GM19023 (cell line): Measurements from ENCODE around the gene IL31.
"Not testable (repeated sequence)": the region's sequence is repeated elsewhere in the genome, so short reads cannot be mapped to it uniquely, and the experiment has no call there.

Source experiments
- ATAC-seq: cut with Tn5 transposase; IDR thresholded peaks from one replicate; pipeline ENCODE4 v1.9.1; 2021; ENCODE audit warnings: mild to moderate bottlenecking, moderate library complexity; ENCODE audit not compliant: unreplicated experiment

IL31 gene

DNA sequence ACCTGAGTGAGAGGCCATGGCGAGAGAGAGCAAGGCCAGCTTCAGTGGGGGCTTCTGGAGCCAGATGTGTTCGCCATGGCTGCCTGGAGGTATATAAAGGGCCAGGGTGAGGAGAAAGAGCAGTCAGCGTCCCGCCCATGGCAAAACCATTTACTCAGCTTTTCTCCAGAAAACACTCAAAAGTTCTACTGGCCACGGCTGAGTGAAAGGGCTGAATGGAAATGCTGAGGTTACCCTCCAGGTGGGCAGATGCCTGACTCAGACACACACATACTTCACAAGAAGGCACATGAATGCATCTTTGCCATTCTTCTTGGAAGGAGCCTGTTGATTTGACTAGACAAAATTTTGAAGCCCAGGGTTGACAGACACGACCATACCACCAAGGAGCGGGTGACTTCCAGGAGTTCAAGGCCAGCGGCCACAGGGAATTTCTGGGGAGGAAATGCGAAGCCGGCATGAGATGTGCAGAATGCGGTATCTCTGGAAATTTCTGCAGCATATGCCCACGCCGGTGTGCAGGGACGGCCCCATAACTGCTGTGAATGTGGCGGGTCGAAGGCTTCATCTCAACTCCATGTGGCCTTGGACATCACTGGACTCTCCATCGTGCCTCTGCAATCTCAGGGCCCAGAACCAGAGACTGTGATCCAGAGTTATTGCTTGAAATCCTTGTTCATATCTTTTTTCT is at the start of gene IL31:
IL31 (minus strand) TSS at position 67 of the 691 bp plus-strand sequence; CDS start at position 18, 49 bp downstream.
- ATAC-seq = no peak

DNA sequence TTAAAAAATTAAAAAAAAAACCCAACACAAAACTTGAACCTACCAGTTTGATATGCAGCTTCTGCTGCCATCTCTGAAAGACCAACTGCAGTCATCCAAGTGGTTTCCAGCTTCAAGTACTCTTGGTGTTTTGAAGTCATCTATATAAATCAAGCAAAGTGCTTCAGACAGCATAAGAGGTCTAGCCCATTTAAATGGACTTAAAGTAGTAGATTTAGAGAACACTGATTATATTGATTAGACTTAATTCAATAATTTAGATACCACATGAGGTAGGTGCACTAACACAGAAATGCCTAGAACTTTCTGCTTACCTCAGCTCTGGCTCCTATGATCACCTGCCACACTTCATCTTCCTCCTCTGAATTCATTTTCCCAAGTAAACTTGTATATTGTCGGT is 42.4 kb upstream of the IL31 start:
- no peak for ATAC-seq

DNA sequence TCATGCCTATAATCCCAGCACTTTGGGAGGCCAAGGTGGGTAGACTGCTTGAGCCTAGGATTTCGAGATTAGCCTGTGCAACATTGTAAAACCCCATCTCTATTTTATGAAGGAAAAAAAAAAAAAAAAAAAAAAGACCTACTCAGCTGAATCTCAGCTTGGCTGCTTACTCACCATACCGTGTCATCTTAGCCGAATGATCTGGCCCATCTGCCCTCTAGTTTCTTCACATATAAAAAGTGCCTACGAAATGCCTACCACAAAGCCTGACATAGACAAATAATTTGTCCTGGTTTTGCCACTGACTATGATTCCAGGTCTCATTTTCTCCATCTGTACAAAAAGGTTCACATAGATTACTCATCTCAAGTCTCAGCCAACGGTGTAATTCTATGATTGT is 41.8 kb upstream of the IL31 start:
- ATAC-seq = no peak

DNA sequence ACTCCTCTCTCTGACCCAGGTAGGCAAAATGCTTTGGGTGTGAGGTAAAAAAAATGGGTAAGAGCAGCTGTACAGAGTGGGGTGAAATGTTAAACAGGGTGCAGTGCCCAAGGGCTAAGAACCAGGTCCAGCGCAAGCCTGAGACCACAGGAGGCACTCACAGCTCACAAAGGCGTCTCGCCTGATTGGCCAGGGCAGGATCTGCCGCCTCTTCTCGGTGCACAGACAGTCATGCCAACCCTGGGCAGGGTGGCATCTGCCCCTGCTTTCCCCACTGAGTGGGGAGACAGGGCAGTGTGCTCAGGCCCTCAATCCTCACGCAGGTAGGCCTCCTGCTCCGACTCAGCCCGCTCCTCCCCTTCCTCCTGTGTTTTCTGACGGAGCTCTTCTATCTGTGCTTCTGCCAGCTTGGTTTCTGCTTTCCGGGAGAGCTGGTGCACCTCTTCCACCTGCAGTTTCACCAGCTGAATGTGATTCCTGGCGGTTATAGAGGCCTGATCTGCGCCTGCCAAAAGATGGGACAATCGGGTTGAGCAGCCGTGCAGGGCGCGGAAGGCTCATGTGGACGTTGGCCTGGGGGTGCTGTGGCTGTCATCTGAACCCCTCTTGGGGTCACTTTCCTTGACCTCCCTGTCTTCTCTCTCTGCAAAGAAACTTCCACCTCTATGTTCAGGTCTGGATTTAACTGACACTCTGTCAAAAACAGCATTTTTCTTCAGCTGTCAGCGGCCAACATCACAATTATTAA is 34.2 kb upstream of the IL31 start:
- ATAC-seq = no peak

DNA sequence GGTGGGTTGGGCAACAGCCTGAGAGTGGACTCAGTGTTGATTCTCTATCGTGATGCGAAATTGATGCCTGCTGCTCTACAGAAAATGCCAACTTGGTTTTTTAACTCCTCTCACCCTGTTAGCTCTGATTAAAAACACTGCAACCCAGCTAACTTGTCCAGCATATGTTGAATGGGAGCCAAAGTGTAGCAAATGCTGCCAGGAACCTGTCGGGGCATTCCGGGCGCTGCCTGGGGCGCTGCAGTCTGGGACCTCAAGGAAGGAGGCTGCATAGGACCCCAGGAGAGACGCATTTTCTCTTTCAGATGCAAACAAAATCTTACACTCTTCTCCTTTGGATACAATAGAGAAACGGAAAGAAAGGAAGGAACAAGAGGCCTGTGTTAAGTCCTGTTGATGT is 33.4 kb upstream of the IL31 start:
- ATAC-seq = no peak

DNA sequence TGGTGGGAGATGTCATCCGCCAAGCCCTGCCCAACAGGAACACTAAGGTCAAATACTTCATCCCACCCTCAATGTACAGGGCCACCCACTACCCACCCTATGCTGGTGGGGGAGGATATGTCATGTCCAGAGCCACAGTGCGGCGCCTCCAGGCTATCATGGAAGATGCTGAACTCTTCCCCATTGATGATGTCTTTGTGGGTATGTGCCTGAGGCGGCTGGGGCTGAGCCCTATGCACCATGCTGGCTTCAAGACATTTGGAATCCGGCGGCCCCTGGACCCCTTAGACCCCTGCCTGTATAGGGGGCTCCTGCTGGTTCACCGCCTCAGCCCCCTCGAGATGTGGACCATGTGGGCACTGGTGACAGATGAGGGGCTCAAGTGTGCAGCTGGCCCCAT is 33.0 kb upstream of the IL31 start:
- no peak for ATAC-seq

DNA sequence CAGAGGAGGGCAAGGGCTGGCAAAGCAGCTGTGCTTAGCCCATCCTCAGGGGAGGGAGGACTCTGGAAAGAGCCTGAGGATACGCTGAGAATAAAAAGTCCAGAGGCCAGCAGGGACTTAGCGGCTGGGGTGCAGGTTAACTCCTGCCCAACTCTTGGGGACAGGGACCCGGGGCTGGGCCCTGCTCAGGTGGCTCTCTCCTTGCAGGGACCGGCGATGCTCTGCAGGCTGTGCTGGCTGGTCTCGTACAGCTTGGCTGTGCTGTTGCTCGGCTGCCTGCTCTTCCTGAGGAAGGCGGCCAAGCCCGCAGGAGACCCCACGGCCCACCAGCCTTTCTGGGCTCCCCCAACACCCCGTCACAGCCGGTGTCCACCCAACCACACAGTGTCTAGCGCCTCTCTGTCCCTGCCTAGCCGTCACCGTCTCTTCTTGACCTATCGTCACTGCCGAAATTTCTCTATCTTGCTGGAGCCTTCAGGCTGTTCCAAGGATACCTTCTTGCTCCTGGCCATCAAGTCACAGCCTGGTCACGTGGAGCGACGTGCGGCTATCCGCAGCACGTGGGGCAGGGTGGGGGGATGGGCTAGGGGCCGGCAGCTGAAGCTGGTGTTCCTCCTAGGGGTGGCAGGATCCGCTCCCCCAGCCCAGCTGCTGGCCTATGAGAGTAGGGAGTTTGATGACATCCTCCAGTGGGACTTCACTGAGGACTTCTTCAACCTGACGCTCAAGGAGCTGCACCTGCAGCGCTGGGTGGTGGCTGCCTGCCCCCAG is 32.3 kb upstream of the IL31 start:
- no peak for ATAC-seq

DNA sequence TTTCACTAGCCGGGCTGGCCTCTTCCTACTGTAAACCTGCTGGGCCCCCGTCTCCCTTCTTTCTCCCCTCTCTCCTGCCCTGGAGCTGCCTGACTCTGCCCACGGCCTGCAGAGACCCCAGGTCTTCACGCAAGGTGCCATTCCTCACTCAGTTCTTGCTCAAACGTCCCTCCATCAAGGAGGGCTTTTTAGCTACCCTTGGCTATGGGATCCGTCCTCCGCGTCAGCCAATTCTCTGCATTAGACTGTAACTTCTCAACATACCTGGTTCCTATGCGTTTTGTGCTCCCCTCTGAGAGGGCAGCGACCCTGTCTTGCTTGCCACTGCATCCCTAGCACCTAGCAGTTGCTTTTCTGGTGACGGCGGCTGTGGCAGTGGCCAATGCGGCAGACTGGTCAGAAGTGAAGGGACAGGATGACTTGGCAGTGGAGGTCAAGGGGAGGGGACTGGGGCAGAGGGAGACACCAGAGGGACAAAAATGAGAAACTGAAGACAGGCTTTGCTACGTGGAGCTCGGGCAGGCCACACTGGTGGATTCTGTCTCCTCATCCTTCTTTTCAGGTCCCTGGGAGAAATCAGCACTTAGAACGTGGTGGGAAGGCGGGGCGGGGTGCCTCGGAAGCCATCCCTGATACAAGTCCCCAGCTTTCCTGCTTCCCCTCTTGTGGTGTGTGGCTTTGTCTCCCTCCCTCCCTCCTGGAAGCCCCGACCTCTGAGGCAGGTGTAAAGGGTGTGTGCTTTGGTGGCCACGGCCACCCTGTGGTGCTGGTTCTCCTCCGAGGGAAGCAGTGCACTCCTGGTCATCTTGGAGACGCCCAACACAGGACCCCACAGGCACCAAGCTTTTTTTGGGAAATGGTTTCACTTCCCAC is 31.3 kb upstream of the IL31 start:
- ATAC-seq = no peak

DNA sequence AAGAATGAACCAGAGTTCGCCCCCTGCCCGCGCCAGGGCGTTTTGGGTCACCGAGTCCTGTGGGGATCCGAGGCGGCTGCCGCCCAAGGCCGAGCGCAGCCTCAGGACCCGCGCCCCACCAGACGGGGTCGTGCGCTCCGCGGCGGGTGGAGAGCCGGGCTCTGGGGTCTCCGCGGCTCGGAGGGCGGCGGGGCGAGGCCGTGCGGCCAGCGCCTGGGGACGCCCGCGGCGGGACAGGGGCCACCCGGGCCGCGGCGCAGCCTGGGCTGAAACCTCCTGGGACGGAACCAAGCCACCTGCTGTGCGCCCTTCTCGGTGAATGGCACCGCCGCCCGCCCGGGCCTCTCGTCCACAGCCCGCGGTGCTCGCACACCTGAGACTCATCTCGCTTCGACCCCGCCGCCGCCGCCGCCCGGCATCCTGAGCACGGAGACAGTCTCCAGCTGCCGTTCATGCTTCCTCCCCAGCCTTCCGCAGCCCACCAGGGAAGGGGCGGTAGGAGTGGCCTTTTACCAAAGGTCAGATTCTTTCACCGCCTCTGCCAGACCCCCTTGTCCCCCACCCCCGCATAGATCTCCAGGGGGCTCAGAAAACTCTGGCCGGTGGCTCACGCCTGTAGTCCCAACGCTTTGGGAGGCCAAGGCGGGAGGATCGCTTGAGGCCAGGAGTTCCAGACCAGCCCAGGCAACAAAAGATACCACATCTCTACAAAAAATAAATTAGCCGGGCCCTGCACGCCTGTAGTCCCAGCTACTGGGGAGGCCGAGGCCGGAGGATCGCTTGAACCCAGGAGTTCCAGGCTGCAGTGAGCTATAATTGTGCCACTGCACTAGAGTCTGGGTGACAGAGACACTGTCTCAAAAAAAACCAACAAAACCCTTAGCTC is 30.4 kb upstream of the IL31 start:
- no peak for ATAC-seq

DNA sequence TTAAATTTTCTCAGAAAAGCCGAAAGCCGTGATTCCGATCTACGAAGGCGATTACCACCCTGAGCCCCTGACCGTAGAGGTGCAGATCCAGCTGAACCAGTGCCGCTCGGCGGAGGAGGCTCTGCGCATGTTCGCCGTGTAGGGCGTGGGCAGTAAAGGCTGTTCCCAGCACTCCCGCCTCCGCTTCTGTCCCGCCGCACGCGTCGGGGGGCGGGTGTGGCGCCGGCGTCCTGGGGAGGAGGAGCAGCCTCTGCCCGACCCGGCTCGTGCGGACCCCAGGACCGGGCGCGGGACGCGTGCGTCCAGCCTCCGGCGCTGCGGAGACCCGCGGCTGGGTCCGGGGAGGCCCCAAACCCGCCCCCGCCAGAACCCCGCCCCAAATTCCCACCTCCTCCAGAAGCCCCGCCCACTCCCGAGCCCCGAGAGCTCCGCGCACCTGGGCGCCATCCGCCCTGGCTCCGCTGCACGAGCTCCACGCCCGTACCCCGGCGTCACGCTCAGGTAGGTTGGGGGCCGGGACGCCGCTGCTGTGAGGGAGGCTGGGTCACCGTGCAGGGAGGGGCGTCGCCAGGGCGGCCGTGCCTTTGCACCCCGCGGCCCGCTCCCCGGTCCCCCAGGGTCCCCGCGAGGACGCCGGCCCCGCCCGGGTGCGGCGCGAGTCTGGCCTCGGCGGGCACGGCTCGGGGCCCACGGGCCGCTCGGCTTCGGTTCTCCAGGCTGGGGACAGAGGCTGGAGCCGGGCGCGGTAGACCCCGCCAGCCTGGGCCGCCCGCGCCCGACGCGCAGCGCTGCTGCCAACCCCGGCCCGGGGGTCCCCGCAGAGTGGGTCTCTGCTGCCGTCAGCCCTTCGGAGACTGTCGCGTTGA is 29.5 kb upstream of the IL31 start, which contains the start of gene B3GNT4:
B3GNT4 (plus strand) TSS at position 409 of the 866 bp plus-strand sequence. CDS start 910 bp downstream, outside the sequence.
- no peak for ATAC-seq

DNA sequence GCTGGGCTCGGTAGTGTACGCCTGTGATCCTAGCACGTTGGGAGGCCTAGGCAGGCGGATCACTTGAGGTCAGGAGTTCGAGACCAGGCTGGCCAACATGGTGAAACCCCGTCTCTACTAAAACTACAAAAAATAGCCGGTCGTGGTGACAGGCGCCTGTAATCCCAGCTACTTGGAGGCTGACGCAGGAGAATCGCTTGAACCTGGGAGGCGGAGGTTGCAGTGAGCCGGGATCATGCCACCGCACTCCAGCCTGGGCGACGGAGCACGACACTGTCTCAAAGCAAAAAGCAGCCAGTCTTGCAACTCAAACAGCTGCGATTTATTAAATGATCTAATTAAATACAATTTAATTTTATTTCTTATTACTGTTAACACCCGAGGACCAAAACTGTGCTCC is 28.8 kb upstream of the IL31 start:
- not testable (repeated sequence) for ATAC-seq

DNA sequence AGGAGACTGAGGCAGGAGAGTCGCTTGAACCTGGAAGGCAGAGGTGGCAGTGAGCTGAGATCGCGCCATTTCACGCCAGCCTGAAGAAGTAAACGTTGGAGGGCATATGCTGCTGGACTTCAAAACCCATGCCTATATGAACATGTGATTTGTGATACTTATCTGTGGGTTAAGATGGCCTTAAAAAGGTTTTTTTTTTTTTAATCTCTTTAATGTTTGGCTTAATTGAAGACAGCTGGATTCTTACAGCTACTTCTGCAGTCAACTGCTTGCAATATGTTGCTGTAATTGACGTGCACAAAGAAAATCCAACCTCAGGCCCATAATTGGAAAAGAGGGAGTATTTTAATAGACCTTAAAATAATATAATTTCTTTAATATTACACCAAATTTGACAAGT is 28.0 kb upstream of the IL31 start:
- ATAC-seq = no peak

DNA sequence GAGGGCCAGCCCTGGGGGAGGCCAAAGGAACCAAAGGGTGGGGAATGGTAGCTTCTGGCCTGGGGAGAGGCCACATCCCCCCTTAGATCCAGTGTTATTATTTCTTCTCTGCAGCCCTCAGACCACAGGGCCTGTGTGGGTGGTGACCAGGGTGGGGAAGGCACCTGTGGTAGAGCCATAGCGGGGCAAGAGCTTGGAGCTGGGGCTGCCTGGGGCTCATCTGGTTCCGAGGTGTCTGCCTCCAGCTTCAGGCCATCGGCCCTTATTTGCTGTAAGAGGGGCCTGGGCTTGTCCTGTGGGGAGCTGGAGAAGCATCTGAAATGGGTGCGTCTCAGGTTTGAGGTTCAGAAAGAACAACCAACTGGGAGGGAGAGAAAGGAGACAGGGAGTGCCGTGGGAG is 27.4 kb upstream of the IL31 start:
- no peak for ATAC-seq

DNA sequence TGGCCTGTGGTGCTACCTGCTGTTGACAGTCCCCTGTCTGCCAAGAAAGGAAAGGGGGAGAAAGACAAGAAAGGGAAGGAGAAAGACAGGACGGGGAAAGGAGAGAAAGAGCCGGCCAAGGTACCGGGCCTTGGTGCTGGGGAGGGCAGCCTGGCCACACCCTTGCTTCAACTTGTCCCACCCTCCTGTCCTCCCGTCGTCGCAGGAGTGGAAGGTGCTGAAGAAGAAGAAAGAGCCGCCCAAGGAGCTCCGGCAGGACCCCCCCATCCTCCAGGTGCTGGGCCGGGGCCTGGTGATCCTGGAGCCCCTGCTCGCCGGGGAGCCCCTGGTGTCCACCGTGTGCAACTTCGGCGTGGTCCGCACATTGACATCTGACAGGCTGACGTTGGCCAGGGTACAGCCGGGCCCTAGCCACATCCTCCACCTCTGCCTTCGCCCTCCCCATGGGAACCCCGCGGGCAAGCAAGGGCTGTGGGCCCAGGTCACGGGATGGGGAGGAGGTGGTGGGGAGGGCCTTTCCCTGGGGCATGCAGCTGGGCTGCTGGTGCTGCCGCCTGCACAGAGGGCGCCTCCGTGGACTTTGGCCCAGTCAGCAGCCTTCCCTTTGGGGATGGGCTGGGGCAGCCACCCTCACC is 26.6 kb upstream of the IL31 start:
- ATAC-seq = no peak

DNA sequence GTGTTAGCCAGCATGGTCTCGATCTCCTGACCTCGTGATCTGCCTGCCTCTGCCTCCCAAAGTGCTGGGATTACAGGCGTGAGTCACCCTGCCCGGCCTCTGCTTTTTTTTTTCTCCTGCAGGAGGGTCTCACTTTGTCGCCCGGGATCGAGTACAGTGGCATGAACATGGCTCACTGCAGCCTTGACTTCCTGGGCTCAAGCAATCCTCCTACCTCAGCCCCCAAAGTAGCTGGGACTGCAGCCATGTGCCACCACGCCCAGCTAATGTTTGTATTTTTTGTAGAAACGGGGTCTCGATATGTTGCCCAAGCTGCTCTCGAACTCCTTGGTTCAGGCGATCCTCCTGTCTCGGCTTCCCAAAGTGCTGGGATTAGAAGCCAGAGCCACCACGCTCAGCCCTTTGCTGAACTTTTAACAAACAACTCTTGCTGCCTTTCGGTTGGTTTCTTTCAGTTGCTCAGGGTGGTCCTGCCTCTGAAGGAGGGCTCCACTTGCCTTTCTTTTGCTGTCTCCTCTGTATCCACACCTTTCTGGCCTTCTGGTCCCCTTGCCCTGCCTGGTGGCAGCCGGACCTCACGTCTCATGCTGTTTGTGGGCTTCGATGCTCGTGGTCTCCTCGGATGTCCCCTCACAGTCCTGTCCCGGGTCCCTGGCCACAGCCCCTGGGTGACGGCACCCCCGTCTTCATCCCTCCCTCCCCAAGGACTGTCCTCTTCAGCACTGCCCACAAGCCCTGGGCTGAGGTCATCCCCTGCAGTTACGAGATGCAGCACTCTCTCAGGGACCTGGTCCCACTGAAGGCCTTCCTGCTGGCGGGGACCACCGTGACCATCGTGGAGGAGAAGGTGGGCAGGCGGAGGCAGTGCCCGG is 25.7 kb upstream of the IL31 start:
- ATAC-seq = no peak

DNA sequence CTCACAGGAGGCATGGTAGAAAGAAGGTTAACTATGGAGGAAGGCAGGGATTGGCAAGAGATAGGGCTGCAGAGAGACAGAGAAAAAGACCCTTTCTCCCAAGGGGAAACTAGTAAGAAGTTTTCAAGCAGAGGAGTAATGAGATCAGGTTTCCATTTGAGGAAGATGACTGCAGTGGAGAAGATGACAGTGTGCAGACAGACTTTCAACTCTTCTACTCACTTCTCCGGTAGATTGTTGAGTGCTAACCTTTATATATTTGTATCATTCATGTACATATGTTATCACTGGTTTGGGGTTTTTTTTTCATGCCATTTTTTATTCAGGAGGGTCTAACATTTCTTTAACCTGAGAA is 23.6 kb upstream of the IL31 start:
- no peak for ATAC-seq

DNA sequence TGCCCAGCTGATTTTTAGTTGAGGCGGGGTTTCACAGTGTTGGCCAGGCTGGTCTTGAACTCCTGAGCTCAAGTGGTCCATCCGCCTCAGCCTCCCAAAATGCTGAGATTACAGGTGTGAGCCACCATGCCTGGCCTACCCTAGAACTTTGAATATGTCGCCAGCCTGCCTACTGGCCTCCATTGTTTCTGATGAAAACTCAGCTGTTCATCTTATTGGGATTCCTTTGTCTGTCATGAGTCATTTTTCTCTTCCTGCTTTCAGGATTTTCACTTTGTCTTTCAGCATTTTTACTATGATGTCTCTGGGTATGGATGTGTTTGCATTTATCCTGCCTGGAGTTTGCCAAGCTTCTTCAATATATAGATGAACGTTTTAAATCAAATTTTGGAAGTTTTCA is 21.4 kb upstream of the IL31 start:
- no peak for ATAC-seq
